H1 (cell line): ENCODE results near the gene B4GALNT3.

ENCODE experiments used
- CEBPB ChIP-seq: IDR thresholded peaks from 2 replicates; pipeline ENCODE4 v1.6.1; 2012; ENCODE audit warnings: low read depth, low read length
- CTCF ChIP-seq, 3 experiments: IDR thresholded peaks; 1 replicate in 2 of 3; 2 replicates in 1 of 3; pipeline versions ENCODE4 v1.5.1 to v1.6.1; 2011; ENCODE audit warnings: low read length in 3 of 3, mild to moderate bottlenecking in 3 of 3, inconsistent platforms in 2 of 3, low read depth in 1 of 3, moderate library complexity in 1 of 3; ENCODE audit not compliant: insufficient read depth in 1 of 3; ENCODE audit errors: control extremely low read depth in 1 of 3
- GABPA ChIP-seq: IDR thresholded peaks from 2 replicates; pipeline ENCODE4 v1.6.1; 2011; ENCODE audit warnings: mild to moderate bottlenecking, low read length, moderate library complexity, borderline replicate concordance; ENCODE audit not compliant: insufficient read depth
- GTF2F1 ChIP-seq: IDR thresholded peaks from 2 replicates; pipeline ENCODE4 v1.6.1; 2012; ENCODE audit warnings: low read depth, low read length, improper control_type of control experiment, borderline replicate concordance
- JUND ChIP-seq: IDR thresholded peaks from 2 replicates; pipeline ENCODE4 v1.6.1; 2011; ENCODE audit warnings: mild to moderate bottlenecking, improper control_type of control experiment, low read length
- KDM1A ChIP-seq: fragments of 200-600, 300-600 bp; sonication (generic); IDR thresholded peaks from 2 replicates; pipeline ENCODE4 v1.7.1; 2016; ENCODE audit warnings: mild to moderate bottlenecking, low read length, borderline replicate concordance
- MAX ChIP-seq: IDR thresholded peaks from 2 replicates; pipeline ENCODE4 v1.6.1; 2012; ENCODE audit warnings: inconsistent platforms
- POLR2AphosphoS5 ChIP-seq: IDR thresholded peaks from 2 replicates; pipeline ENCODE4 v1.6.1; 2011; ENCODE audit warnings: low read depth, low read length
- RAD21 ChIP-seq, 2 experiments: IDR thresholded peaks in 1 of 2; conservative IDR thresholded peaks in 1 of 2; 2 replicates each; pipeline ENCODE4 v1.6.1; 2011; ENCODE audit warnings: low read depth in 2 of 2, low read length in 2 of 2, improper control_type of control experiment in 1 of 2, inconsistent platforms in 1 of 2, mild to moderate bottlenecking in 1 of 2, moderate library complexity in 1 of 2
- TAF1 ChIP-seq: IDR thresholded peaks from 2 replicates; pipeline ENCODE4 v1.6.1; 2011; ENCODE audit warnings: mild to moderate bottlenecking, low read depth, low read length
- TAF7 ChIP-seq: optimal IDR thresholded peaks from 2 replicates; pipeline ENCODE3; 2011; ENCODE audit warnings: low read depth, mild to moderate bottlenecking, inconsistent platforms, low read length, moderate library complexity, borderline replicate concordance
- TEAD4 ChIP-seq: IDR thresholded peaks from 2 replicates; pipeline ENCODE4 v1.6.1; 2012; ENCODE audit warnings: low read depth, low read length, inconsistent platforms, mixed read lengths
- ZNF274 ChIP-seq: IDR thresholded peaks from 2 replicates; pipeline ENCODE4 v1.7.0; 2012; ENCODE audit warnings: low read length, borderline replicate concordance; ENCODE audit errors: extremely low read depth

- TF ChIP-seq TEAD4 (no peak), GABPA (no peak), CTCF (IDR thresholded peaks at IDR 0.05; ENCODE audit: control extremely low read depth in 1 of 3, insufficient read depth in 1 of 3, low read depth in 1 of 3, low read length in 3 of 3) (no peak), KDM1A (no peak), POLR2AphosphoS5 (no peak), CEBPB (no peak), TAF1 (no peak), RAD21 (IDR thresholded peaks at IDR 0.05 in 1 of 2, conservative IDR thresholded peaks at IDR 0.05 in 1 of 2; ENCODE audit: low read depth in 2 of 2, low read length in 2 of 2) (no peak), JUND (no peak), TAF7 (no peak), MAX (no peak), ZNF274 (no peak), GTF2F1 (no peak)
Measured at GRCh38 chr12:533718-534117, 74.0 kb downstream of the B4GALNT3 start.
